HFF-Myc (cell line): ENCODE results near the gene GALNS.

Source experiments
- DNase-seq: peaks from one replicate; pipeline ENCODE4 v3.0.0-alpha.2; 2011; ENCODE audit warnings: low read depth; ENCODE audit errors: extremely low read depth
- H3K4me3 ChIP-seq: replicated peaks from 2 replicates; pipeline ENCODE4 v1.5.1; 2011; ENCODE audit warnings: low read depth, mild to moderate bottlenecking, control low read depth, low read length
- CTCF ChIP-seq: IDR thresholded peaks from 2 replicates; pipeline ENCODE4 v1.5.1; 2012; ENCODE audit warnings: mild to moderate bottlenecking, low read depth, low read length, control low read depth; ENCODE audit errors: missing control alignments

GALNS gene

GRCh38 chr16:88855736-88856121 is 1.0 kb downstream of the GALNS start:
- no peak for TF ChIP-seq CTCF
- DNase-seq: no peak
- H3K4me3 ChIP-seq: peak overlapping the region; percentile 98

GRCh38 chr16:88855176-88855575 is 1.6 kb downstream of the GALNS start:
- DNase-seq: no peak
- no peak overlapping the region for H3K4me3 ChIP-seq
- no peak for TF ChIP-seq CTCF

- no peak overlapping the region for H3K4me3 ChIP-seq
Observed at GRCh38 chr16:88854306-88855111, 2.2 kb downstream of the GALNS start.

GRCh38 chr16:88853325-88853941 is 3.3 kb downstream of the GALNS start:
- no peak overlapping the region for H3K4me3 ChIP-seq
- no peak for DNase-seq
- TF ChIP-seq CTCF: no peak

More at GRCh38 chr16:88854306-88855111, 2.2 kb downstream of the GALNS start:
- no peak for TF ChIP-seq CTCF
- DNase-seq: no peak

GRCh38 chr16:88851616-88852015 is 5.1 kb downstream of the GALNS start:
- no peak for TF ChIP-seq CTCF
- no peak for DNase-seq
- H3K4me3 ChIP-seq: no peak overlapping the region

GRCh38 chr16:88850531-88851199 is 6.1 kb downstream of the GALNS start:
- TF ChIP-seq CTCF: no peak
- no peak overlapping the region for H3K4me3 ChIP-seq
- no peak for DNase-seq
